HK-2 (cell line): Measurements from ENCODE around the gene POLR3B.
"Not testable (repeated sequence)": the region's sequence is repeated elsewhere in the genome, so short reads cannot be mapped to it uniquely, and the experiment has no call there.

Experiments used
- DNase-seq: peaks from one replicate; pipeline ENCODE4 v3.0.0-alpha.2; 2018; ENCODE audit not compliant: unreplicated experiment

The POLR3B gene

GRCh38 chr12:106459534-106459933 is 102.0 kb downstream of the POLR3B start:
- no peak for DNase-seq

- DNase-seq = no peak
Measured at GRCh38 chr12:106461730-106462129, 104.2 kb downstream of the POLR3B start.

GRCh38 chr12:106465605-106466004 is 108.1 kb downstream of the POLR3B start:
- DNase-seq = not testable (repeated sequence)

DNA sequence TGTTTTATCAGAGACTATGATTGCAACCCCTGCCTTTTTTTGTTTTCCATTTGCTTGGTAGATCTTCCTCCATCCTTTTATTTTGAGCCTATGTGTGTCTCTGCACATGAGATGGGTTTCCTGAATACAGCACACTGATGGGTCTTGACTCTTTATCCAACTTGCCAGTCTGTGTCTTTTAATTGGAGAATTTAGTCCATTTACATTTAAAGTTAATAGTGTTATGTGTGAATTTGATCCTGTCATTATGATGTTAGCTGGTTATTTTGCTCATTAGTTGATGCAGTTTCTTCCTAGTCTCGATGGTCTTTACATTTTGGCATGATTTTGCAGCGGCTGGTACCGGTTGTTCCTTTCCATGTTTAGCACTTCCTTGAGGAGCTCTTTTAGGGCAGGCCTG is 118.1 kb downstream of the POLR3B start:
- not testable (repeated sequence) for DNase-seq

- DNase-seq = not testable (repeated sequence)
Measured at GRCh38 chr12:106477627-106478026, 120.1 kb downstream of the POLR3B start.

GRCh38 chr12:106480251-106480650 is 122.7 kb downstream of the POLR3B start:
- DNase-seq = no peak

DNA sequence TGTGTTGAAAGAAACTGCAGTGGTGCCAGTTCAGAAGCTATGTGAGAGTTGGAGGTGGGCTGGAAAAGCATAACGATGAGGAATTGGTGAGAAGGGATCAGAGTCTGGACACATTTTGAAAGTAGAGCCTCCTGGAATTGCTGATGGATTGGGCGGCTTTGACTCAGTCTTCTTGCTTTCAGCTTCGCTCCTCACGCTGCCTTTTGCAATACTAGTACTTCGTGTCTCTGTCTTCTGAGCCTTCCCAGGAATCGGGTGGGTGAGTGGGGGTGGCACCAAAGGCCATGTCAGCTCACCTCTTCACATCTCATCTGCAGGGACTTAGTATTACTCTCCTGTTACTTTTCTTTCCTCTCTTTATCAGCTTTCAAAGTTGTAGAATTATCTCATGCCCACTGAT is 123.7 kb downstream of the POLR3B start:
- DNase-seq = no peak

GRCh38 chr12:106487664-106488063 is 130.1 kb downstream of the POLR3B start:
- no peak for DNase-seq

- DNase-seq = no peak
Measured at GRCh38 chr12:106488884-106489283, 131.3 kb downstream of the POLR3B start.

- no peak for DNase-seq
Measured at GRCh38 chr12:106490264-106490663, 132.7 kb downstream of the POLR3B start.

- no peak for DNase-seq
Measured at GRCh38 chr12:106492857-106493256, 135.3 kb downstream of the POLR3B start.

DNA sequence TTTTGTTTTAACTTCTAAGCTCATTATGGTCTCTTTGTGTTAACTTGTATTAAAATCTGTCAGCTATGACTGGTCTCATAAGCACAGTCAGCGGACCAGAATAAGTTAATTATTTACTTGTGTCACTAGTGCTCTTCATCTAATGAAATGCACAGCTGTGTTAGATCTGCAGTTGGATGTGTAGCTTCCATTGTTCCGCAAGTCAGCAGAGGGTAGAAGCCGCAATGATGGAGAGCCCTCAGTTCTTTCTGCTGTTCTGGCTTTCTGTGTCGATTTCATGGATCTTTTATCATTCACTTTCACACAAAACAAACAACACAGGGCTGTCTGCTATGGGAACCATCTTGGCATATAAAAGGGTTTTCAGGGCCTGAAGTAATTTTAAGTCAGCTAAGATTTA is 136.0 kb downstream of the POLR3B start:
- DNase-seq = peak; percentile 1

GRCh38 chr12:106495354-106495965 is 137.9 kb downstream of the POLR3B start:
- DNase-seq = no peak

DNA sequence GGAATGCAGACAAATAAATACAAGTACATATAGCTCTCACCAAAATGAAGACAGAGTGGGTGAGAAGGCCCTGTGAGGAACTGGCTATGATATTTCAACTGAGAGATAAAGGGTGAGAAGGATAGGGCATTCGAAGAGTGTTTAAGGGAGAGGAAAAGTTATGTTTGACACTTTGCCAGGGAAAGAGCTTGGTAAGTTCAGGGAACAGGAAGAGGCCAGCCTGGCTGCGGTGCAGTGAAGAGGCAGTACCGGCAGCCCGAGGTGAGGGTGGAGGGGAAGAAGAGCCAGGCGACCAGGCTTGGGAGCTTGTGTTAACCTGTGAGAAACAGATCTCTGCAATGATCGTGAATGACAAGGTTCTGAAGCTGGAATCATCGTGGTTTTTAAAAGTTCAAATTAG is 140.5 kb downstream of the POLR3B start:
- no peak for DNase-seq

- no peak for DNase-seq
Measured at GRCh38 chr12:106499628-106500027, 142.1 kb downstream of the POLR3B start.

DNA sequence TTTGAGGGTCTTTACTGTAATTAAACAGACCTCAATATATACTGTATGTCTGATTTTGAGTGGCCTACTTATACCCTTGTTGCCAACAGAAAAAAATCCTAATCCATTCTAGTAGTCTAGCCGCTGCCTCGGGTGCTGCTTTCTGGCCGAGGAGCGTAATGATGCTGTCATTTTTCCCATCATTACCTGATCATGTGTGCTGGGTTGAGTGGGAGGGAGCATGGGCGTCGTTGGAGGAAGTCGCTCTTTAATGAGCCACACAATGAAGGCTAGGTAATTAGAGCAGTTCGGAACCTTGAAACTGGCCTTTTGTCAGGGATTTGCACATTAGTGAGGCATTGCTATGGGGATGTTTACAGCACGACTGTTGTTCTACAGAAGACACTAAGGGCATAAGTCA is 149.1 kb downstream of the POLR3B start:
- DNase-seq = no peak

DNA sequence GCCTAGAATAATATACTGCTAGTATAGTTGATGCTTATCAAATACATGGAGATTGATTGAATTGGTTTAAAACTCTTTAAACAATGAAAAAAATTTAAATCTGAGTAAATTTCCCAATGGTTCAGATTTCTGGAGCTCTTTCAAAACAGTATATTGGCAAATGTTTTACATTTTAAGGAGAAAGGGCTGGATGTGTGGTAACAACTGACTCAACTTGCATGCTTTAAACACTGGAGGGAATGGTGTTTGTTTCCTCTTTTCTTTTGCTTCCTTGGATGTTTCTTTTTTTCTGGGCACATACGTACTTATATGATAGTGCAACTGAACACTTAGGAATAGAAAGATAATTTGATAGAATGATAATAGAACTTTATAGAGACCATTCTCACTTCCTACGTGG is 151.4 kb downstream of the POLR3B start:
- DNase-seq = no peak

GRCh38 chr12:106511365-106511764 is 153.8 kb downstream of the POLR3B start:
- no peak for DNase-seq

- no peak for DNase-seq
Measured at GRCh38 chr12:106517314-106517713, 159.8 kb downstream of the POLR3B start.

DNA sequence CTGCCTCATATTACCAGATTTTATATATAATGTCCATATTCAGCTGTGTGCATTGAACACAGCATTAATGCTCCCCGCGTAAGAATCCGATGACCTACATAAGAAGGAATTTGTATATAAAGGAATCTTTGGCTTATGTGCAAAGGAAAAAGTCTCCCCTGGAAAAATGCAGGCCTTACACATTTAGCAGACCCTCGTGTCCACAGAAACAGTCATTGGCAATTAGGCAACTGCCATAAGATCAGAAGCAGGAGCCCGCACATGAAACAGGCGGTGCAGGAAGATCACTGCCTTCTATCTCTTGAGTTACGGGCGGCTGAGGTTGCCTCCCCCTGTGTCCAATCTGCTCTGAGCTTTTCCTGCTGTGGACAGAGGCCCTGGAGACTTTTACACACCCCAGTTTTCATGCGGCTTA is 162.1 kb downstream of the POLR3B start:
- no peak for DNase-seq

DNA sequence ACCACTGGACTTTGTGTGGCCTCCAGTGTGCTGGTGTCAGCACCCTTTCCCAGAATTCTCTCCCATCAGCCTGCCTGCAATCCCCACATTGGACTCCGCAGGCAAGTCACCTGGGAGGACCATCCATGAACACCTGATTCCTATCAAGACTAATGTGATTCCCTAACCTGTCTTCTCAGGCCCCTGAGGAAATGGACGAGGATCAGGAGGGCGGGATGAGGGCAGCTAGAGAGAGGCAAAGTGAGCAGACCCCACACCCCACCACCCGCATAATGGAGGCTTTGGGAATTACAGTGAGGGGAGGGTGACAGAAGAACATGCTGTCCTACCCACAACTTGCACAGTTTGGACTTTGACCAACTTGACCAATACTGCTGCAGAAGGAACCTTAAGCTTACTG is 164.4 kb downstream of the POLR3B start:
- no peak for DNase-seq

DNA sequence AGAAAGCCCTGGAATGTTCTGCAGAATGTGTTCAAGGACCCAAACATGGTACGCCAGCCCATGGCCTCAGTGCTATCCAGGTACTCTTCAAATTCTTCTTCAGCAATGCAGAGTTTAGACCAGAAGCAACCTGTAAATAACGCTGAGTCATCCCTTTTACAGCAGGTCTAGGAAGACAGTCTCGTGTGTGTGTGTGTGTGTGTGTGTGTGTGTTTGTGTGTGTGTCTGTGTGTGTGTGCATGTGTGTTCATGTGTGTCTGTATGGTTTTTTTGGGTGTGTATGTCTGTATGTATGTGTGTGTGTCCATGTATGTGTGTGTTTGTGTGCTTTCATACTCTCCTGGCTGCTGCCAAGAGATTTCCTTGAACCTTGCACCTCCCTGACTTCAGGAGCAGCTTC is 165.2 kb downstream of the POLR3B start:
- no peak for DNase-seq

DNA sequence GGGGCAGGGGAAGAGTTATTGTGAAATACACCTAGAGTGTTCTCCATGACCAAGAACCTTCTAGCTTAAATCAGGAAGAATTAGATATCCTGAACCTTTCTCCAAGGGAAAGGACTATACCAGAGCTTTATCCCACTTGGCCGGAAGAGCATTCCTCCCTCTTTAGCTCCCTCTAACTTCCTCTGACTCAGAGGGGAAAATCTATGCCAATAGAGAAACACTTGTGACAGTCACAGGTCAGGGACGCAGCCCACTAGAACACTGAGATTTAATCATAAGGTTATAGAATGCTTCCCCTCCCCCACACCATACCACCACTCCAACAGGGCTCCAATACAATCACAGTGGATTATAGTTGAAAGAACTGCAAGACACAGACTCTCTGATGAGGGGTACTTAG is 169.8 kb downstream of the POLR3B start:
- no peak for DNase-seq

- no peak for DNase-seq
Measured at GRCh38 chr12:106541201-106541600, 183.7 kb downstream of the POLR3B start.
